Liver (tissue), 3 donors: Measurements from ENCODE around the gene STPG4.

Experiments used
- EGR1 ChIP-seq, 2 donors: IDR thresholded peaks; 2 replicates each; pipeline ENCODE4 v1.6.1; 2016 to 2018; ENCODE audit warnings: antibody characterized with exemption in 2 of 2, low read depth in 2 of 2
- FOXA1 ChIP-seq: IDR thresholded peaks from 2 replicates; pipeline ENCODE4 v1.6.1; 2016; ENCODE audit warnings: antibody characterized with exemption
- GABPA ChIP-seq, 2 donors: IDR thresholded peaks in 1 of 2; conservative IDR thresholded peaks in 1 of 2; 2 replicates each; pipeline ENCODE4 v1.6.1; 2016; ENCODE audit warnings: antibody characterized with exemption in 2 of 2, mild to moderate bottlenecking in 1 of 2, moderate library complexity in 1 of 2
- JUND ChIP-seq, 2 donors: IDR thresholded peaks; 2 replicates each; pipeline ENCODE4 v1.6.1; 2016; ENCODE audit warnings: antibody characterized with exemption in 2 of 2
- NR2F2 ChIP-seq: IDR thresholded peaks from 2 replicates; pipeline ENCODE4 v1.6.1; 2016; ENCODE audit warnings: antibody characterized with exemption
- TAF1 ChIP-seq: conservative IDR thresholded peaks from 2 replicates; pipeline ENCODE4 v1.6.1; 2016; ENCODE audit warnings: antibody characterized with exemption, mild to moderate bottlenecking
- YY1 ChIP-seq: IDR thresholded peaks from 2 replicates; pipeline ENCODE4 v1.6.1; 2016; ENCODE audit warnings: antibody characterized with exemption, mild to moderate bottlenecking
- TF ChIP-seq, protein P1 (sequence below): IDR thresholded peaks from 2 replicates; pipeline ENCODE4 v1.6.1; 2016; ENCODE audit warnings: antibody characterized with exemption
- TF ChIP-seq, protein P2 (sequence below): fragments of 150-350 bp; IDR thresholded peaks from 2 replicates; pipeline ENCODE4 v1.5.1; 2017; ENCODE audit warnings: improper control_type of control experiment, low read depth, low read length; ENCODE audit not compliant: missing input control
- TF ChIP-seq, protein P3 (sequence below): IDR thresholded peaks from 2 replicates; pipeline ENCODE4 v1.6.1; 2016; ENCODE audit warnings: antibody characterized with exemption, mild to moderate bottlenecking
- TF ChIP-seq, protein P4 (sequence below): IDR thresholded peaks from 2 replicates; pipeline ENCODE4 v1.6.1; 2016; ENCODE audit warnings: antibody characterized with exemption
- TF ChIP-seq, protein P5 (sequence below): IDR thresholded peaks from 2 replicates; pipeline ENCODE4 v1.6.1; 2016; ENCODE audit warnings: antibody characterized with exemption
- donor health status: healthy.
- donor health status: healthy.

DNA sequence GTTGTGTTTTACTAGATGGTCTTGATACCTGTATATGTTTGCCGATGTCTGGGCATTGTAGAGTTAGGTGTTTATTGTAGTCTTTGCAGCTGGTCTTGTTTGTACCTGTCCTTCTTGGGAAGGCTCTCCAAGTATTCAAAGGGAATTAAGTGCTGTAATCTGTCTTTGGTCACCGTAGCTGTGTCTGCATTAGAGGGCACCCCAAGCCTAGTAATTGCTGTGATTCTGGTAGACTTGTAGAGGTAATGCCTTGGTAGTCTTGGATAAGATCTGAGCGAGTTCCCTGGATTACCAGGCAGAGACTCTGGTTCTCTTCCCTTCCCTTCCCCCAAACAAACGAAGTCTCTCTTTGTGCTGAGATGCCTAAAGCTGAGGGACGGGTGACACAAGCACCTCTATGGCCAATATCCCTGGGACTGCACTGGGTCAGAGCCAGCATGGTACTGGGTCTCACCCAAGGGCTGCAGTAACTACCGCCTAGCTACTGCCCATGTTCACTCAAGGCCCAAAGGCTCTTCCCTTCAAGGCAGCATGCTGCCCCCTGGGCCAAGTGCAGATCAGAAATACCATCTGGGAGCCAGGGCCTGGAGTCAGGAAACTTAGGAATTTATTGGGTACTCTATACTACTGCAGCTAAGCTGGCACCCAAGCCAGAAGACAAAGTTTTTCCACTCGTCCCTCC is 27.1 kb downstream of the STPG4 start:
- TF ChIP-seq, protein P1, sequence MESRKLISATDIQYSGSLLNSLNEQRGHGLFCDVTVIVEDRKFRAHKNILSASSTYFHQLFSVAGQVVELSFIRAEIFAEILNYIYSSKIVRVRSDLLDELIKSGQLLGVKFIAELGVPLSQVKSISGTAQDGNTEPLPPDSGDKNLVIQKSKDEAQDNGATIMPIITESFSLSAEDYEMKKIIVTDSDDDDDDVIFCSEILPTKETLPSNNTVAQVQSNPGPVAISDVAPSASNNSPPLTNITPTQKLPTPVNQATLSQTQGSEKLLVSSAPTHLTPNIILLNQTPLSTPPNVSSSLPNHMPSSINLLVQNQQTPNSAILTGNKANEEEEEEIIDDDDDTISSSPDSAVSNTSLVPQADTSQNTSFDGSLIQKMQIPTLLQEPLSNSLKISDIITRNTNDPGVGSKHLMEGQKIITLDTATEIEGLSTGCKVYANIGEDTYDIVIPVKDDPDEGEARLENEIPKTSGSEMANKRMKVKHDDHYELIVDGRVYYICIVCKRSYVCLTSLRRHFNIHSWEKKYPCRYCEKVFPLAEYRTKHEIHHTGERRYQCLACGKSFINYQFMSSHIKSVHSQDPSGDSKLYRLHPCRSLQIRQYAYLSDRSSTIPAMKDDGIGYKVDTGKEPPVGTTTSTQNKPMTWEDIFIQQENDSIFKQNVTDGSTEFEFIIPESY: no peak
- TF ChIP-seq JUND (IDR thresholded peaks at IDR 0.05) (no peak), YY1 (no peak), GABPA (IDR thresholded peaks at IDR 0.05 in 1 of 2, conservative IDR thresholded peaks at IDR 0.05 in 1 of 2) (no peak), TAF1 (no peak), NR2F2 (no peak), FOXA1 (no peak), EGR1 (IDR thresholded peaks at IDR 0.05; ENCODE audit: low read depth in 2 of 2) (no peak)
- TF ChIP-seq, protein P2, sequence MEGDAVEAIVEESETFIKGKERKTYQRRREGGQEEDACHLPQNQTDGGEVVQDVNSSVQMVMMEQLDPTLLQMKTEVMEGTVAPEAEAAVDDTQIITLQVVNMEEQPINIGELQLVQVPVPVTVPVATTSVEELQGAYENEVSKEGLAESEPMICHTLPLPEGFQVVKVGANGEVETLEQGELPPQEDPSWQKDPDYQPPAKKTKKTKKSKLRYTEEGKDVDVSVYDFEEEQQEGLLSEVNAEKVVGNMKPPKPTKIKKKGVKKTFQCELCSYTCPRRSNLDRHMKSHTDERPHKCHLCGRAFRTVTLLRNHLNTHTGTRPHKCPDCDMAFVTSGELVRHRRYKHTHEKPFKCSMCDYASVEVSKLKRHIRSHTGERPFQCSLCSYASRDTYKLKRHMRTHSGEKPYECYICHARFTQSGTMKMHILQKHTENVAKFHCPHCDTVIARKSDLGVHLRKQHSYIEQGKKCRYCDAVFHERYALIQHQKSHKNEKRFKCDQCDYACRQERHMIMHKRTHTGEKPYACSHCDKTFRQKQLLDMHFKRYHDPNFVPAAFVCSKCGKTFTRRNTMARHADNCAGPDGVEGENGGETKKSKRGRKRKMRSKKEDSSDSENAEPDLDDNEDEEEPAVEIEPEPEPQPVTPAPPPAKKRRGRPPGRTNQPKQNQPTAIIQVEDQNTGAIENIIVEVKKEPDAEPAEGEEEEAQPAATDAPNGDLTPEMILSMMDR: no peak
- TF ChIP-seq, protein P3, sequence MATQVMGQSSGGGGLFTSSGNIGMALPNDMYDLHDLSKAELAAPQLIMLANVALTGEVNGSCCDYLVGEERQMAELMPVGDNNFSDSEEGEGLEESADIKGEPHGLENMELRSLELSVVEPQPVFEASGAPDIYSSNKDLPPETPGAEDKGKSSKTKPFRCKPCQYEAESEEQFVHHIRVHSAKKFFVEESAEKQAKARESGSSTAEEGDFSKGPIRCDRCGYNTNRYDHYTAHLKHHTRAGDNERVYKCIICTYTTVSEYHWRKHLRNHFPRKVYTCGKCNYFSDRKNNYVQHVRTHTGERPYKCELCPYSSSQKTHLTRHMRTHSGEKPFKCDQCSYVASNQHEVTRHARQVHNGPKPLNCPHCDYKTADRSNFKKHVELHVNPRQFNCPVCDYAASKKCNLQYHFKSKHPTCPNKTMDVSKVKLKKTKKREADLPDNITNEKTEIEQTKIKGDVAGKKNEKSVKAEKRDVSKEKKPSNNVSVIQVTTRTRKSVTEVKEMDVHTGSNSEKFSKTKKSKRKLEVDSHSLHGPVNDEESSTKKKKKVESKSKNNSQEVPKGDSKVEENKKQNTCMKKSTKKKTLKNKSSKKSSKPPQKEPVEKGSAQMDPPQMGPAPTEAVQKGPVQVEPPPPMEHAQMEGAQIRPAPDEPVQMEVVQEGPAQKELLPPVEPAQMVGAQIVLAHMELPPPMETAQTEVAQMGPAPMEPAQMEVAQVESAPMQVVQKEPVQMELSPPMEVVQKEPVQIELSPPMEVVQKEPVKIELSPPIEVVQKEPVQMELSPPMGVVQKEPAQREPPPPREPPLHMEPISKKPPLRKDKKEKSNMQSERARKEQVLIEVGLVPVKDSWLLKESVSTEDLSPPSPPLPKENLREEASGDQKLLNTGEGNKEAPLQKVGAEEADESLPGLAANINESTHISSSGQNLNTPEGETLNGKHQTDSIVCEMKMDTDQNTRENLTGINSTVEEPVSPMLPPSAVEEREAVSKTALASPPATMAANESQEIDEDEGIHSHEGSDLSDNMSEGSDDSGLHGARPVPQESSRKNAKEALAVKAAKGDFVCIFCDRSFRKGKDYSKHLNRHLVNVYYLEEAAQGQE: no peak
- TF ChIP-seq, protein P4, sequence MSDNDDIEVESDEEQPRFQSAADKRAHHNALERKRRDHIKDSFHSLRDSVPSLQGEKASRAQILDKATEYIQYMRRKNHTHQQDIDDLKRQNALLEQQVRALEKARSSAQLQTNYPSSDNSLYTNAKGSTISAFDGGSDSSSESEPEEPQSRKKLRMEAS: no peak
- TF ChIP-seq, protein P5, sequence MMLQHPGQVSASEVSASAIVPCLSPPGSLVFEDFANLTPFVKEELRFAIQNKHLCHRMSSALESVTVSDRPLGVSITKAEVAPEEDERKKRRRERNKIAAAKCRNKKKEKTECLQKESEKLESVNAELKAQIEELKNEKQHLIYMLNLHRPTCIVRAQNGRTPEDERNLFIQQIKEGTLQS: no peak
